HepG2 (cell line): ENCODE data around the gene WNT7B. TPM values are rescaled to one million over a fixed set of nuclear protein-coding genes. Genes with fewer than 3 reads are reported as not detected.

Source experiments
- ATAC-seq: fragments of 200-7000 bp; cut with Tn5 transposase; 3 replicates; pipeline ENCODE4 v1.9.1; 2020; ENCODE audit warnings: mild to moderate bottlenecking, moderate library complexity
- BruUV-seq: library from RNA; stranded (reverse); fragments of 400-500 nt; replicated peaks from 2 replicates; lab custom pipeline; 2021; lab: Mats Ljungman, UMichigan
- CTCF ChIA-PET: fragments of 300-600 bp; formaldehyde crosslinking; extraction: SDS; loops from one replicate; lab custom pipeline; 2021; ENCODE audit warnings: low total read pairs, inconsistent platforms, low intra/inter-chr PET ratio; lab: Yijun Ruan, JAX
- POLR2A ChIA-PET: fragments of 350-600 bp; sonication (Branson Sonifier 250); formaldehyde crosslinking; loops from one replicate; lab custom pipeline; 2020; ENCODE audit warnings: antibody characterized with exemption, inconsistent platforms; lab: Yijun Ruan, JAX
- DNase-seq: peaks from one replicate; pipeline ENCODE4 v3.0.0-alpha.2; 2015; ENCODE audit warnings: low spot score
- FAIRE-seq: peaks from 3 replicates; lab custom pipeline; 2011; peaks lifted over from hg19 to GRCh38; lab: Jason Lieb, UNC
- H2AFZ ChIP-seq: one replicate; pipeline ENCODE4 v1.6.1; 2011; ENCODE audit warnings: low read length, inconsistent platforms
- H3K27ac ChIP-seq: fragments of 300-600 bp; 3 replicates; pipeline ENCODE4 v1.8.0; 2011; ENCODE audit warnings: mixed run types, mild to moderate bottlenecking, mixed read lengths, low read length, inconsistent platforms; ENCODE audit not compliant: insufficient read depth; ENCODE audit errors: extremely low read length
- H3K27me3 ChIP-seq, 2 experiments: fragments of 200-600 bp in 1 of 2; 2 replicates in 1 of 2; 3 replicates in 1 of 2; pipeline versions ENCODE4 v1.6.0 to v1.8.0; 2011; ENCODE audit warnings: low read length in 2 of 2, mild to moderate bottlenecking in 2 of 2, moderate library complexity in 2 of 2, inconsistent platforms in 1 of 2; ENCODE audit not compliant: insufficient read depth in 2 of 2, control insufficient read depth in 1 of 2
- H3K36me3 ChIP-seq, 2 experiments: fragments of 200-600 bp in 1 of 2; replicated peaks in 1 of 2; 2 replicates in 1 of 2; 3 replicates in 1 of 2; pipeline versions ENCODE4 v1.5.1 to v1.8.0; 2011; ENCODE audit warnings: low read length in 2 of 2, inconsistent platforms in 1 of 2; ENCODE audit not compliant: insufficient read depth in 2 of 2, control insufficient read depth in 1 of 2
- H3K4me1 ChIP-seq: 2 replicates; pipeline ENCODE4 v1.5.1; 2012; ENCODE audit warnings: low read length, inconsistent platforms; ENCODE audit not compliant: insufficient read depth
- H3K4me2 ChIP-seq: 2 replicates; pipeline ENCODE4 v1.6.0; 2011; ENCODE audit warnings: low read depth, low read length, inconsistent platforms
- H3K4me3 ChIP-seq, 3 experiments: fragments of 200-600 bp in 1 of 3; sonication (generic), shearing (Covaris generic) in 1 of 3; replicated peaks in 1 of 3; 2 replicates each; pipeline ENCODE4 v1.5.1; 2011 to 2016; ENCODE audit warnings: low read length in 3 of 3, inconsistent platforms in 2 of 3, low read depth in 2 of 3, mild to moderate bottlenecking in 2 of 3, control low read depth in 1 of 3, mixed read lengths in 1 of 3; ENCODE audit not compliant: insufficient read depth in 1 of 3
- H3K79me2 ChIP-seq: one replicate; pipeline ENCODE4 v1.6.1; 2011; ENCODE audit warnings: low read length, inconsistent platforms; ENCODE audit not compliant: insufficient read depth
- H3K9ac ChIP-seq: 2 replicates; pipeline ENCODE4 v1.6.0; 2011; ENCODE audit warnings: mild to moderate bottlenecking, low read depth, low read length, inconsistent platforms; ENCODE audit not compliant: insufficient read depth
- H3K9me3 ChIP-seq: 2 replicates; pipeline ENCODE4 v1.5.1; 2012; ENCODE audit warnings: mild to moderate bottlenecking, low read length
- H4K20me1 ChIP-seq: 2 replicates; pipeline ENCODE4 v1.6.0; 2011; ENCODE audit warnings: inconsistent platforms, mild to moderate bottlenecking, low read length, moderate library complexity; ENCODE audit not compliant: insufficient read depth
- ARID2 ChIP-seq: sonication (generic); formaldehyde crosslinking; IDR thresholded peaks from 2 replicates; pipeline ENCODE4 v1.8.1; 2022; ENCODE audit warnings: mild to moderate bottlenecking, missing genetic modification reagents, borderline replicate concordance
- CHD2 ChIP-seq: IDR thresholded peaks from 2 replicates; pipeline ENCODE4 v1.6.1; 2011; ENCODE audit warnings: low read depth, low read length, improper control_type of control experiment
- GTF3A ChIP-seq: sonication (generic); formaldehyde crosslinking; conservative IDR thresholded peaks from 2 replicates; pipeline ENCODE4 v1.4.0; 2020; ENCODE audit warnings: mild to moderate bottlenecking, missing genetic modification reagents
- HNRNPK ChIP-seq: fragments of 200-400 bp; formaldehyde crosslinking; IDR thresholded peaks from 2 replicates; pipeline ENCODE4 v1.6.1; 2018; ENCODE audit warnings: low read length, low read depth, moderate library complexity, mild to moderate bottlenecking; ENCODE audit not compliant: poor library complexity, severe bottlenecking
- IKZF1 ChIP-seq: fragments of 450-650 bp; IDR thresholded peaks from 2 replicates; pipeline ENCODE4 v1.7.1; 2016
- MAZ ChIP-seq, 2 experiments: sonication (generic) in 1 of 2; formaldehyde crosslinking in 1 of 2; IDR thresholded peaks; 2 replicates each; pipeline versions ENCODE4 v1.5.0 to v1.6.1; 2012 to 2020; ENCODE audit warnings: low read depth in 2 of 2, mild to moderate bottlenecking in 2 of 2, borderline replicate concordance in 1 of 2, improper control_type of control experiment in 1 of 2, low read length in 1 of 2, missing genetic modification reagents in 1 of 2, moderate library complexity in 1 of 2
- NFKB2 ChIP-seq: sonication (generic); formaldehyde crosslinking; IDR thresholded peaks from 2 replicates; pipeline ENCODE4 v1.4.0; 2020; ENCODE audit warnings: missing genetic modification reagents, borderline replicate concordance
- NKX3-1 ChIP-seq: sonication (generic); formaldehyde crosslinking; IDR thresholded peaks from 2 replicates; pipeline ENCODE4 v1.5.0; 2020; ENCODE audit warnings: missing genetic modification reagents
- RAD21 ChIP-seq: fragments of 450-650 bp; formaldehyde crosslinking; IDR thresholded peaks from 2 replicates; pipeline ENCODE4 v1.5.0; 2020; ENCODE audit warnings: mild to moderate bottlenecking
- SSRP1 ChIP-seq: IDR thresholded peaks from 2 replicates; pipeline ENCODE4 v1.6.1; 2016; ENCODE audit warnings: control low read depth
- ZBTB20 ChIP-seq: sonication (generic); formaldehyde crosslinking; IDR thresholded peaks from 2 replicates; pipeline ENCODE4 v1.8.1; 2023; ENCODE audit warnings: missing genetic modification reagents, low read depth, mild to moderate bottlenecking, borderline replicate concordance
- ZFP36 ChIP-seq: fragments of 150-350 bp; IDR thresholded peaks from 2 replicates; pipeline ENCODE4 v1.6.1; 2018; ENCODE audit warnings: borderline replicate concordance, low read length, low read depth; ENCODE audit not compliant: partially characterized antibody
- ZNF12 ChIP-seq: sonication (generic); formaldehyde crosslinking; IDR thresholded peaks from 2 replicates; pipeline ENCODE4 v1.5.0; 2020; ENCODE audit warnings: missing genetic modification reagents
- ZNF468 ChIP-seq: sonication (generic); formaldehyde crosslinking; IDR thresholded peaks from 2 replicates; pipeline ENCODE4 v1.8.0; 2022; ENCODE audit warnings: mild to moderate bottlenecking, moderate library complexity, missing genetic modification reagents
- ZNF569 ChIP-seq: sonication (generic); formaldehyde crosslinking; IDR thresholded peaks from 2 replicates; pipeline ENCODE4 v1.5.0; 2020; ENCODE audit warnings: mild to moderate bottlenecking, missing genetic modification reagents, moderate library complexity, borderline replicate concordance
- WGBS: methylation state at CpG from one replicate; pipeline ENCODE4 v1.1.6; 2017; ENCODE audit warnings: low lambda C conversion rate; 5-methylcytosine and 5-hydroxymethylcytosine counted together
- in situ Hi-C: cut with HindIII; loops from 2 replicates; pipeline ENCODE4 v1.10.0; 2017; ENCODE audit warnings: low pct_unique_long_range_greater_than_20kb; ENCODE audit not compliant: extremely low pct_ligation_motif_present
- intact Hi-C: fragments of 100-400 bp; cut with micrococcal nuclease; formaldehyde crosslinking; loops from one replicate; pipeline ENCODE4 v1.10.0; 2022; ENCODE audit not compliant: unreplicated experiment
- polyA plus RNA-seq, 8 experiments: library from polyadenylated mRNA; depleted of rRNA in 3 of 8; stranded (reverse) in 7 of 8; unstranded in 1 of 8; fragments of >200 nt; fragmentation: Illumina TruSeq in 4 of 8; extraction: Trizol in 4 of 8; gene quantifications; 2 replicates each; pipeline versions ENCODE4 v1.2.1 to v1.2.3, GENCODE V29; 2011 to 2016; ENCODE audit warnings: low read depth in 4 of 8, missing spikeins in 1 of 8, mixed read lengths in 1 of 8; ENCODE audit not compliant: insufficient read depth in 1 of 8
- total RNA-seq, 5 experiments: library from RNA; depleted of rRNA; stranded (reverse); fragments of >200 nt; fragmentation: Illumina TruSeq; extraction: Trizol; gene quantifications; 2 replicates each; pipeline ENCODE4 v1.2.3, GENCODE V29; 2016; ENCODE audit warnings: low read depth in 1 of 5

Gene WNT7B
- total and polyA plus RNA-seq, 2 of the 13 experiments (the other 11 are each of a cell fraction or from before 2014, with no cell fraction given), result 0.09 TPM; not detected in 1

DNA sequence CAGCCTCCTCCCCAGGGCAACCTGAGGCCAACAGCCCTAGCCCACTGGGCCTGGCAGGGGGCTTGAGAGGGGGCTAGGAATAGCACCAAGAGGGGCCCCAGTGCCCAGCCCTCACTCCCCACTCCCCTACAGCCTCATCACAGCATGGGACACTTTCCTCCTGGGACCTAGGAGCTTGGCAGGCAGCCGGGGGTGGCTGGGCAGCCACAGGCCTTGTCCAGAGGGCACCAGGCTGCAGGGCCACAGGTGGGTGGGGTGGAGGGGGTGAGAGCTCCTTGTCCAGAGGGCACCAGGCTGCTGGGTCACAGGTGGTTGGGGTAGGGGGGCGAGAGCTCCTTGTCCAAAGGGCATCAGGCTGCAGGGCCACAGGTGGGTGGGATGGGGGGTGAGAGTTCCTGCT is 61.8 kb downstream of the WNT7B start (continued):
- TF ChIP-seq ZFP36 (no peak), MAZ (IDR thresholded peaks at IDR 0.05; ENCODE audit: borderline replicate concordance, low read depth, low read length) (no peak), MAZ (CRISPR knock-in tag; IDR thresholded peaks at IDR 0.05; ENCODE audit: low read depth) (no peak), ZNF569 (no peak), RAD21 (no peak), ZBTB20 (CRISPR knock-in tag) (no peak), NFKB2 (CRISPR knock-in tag) (no peak), SSRP1 (no peak), ZNF12 (CRISPR knock-in tag) (no peak), GTF3A (CRISPR knock-in tag) (no peak), ARID2 (no peak), IKZF1 (no peak)

DNA sequence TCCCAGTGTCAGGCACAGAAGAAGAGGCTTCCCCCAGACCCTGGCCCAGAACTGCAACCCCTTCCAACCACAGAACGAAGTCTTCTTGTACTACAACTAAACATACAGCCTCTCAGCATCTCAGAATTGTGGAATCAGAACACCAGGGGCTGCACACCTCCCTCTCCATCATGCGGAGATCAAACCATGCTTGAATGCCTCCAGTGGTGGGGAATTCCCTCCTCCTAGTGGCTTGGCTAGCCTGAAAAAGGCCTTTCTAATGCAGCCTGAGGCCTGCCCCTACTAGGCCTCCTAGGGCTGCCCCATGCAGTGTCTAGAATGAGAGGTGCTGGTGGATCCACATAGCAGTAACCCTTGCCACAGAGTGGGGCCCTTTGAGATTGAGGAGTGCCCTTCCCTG is 62.7 kb downstream of the WNT7B start:
- FAIRE-seq (no peak), DNase-seq (no peak)
- in situ Hi-C loops, result no loop called here

More for the DNA sequence above, 62.7 kb downstream of the WNT7B start:
- Histone ChIP-seq H3K4me3 (no peak overlapping the region), H2AFZ (no peak overlapping the region), H3K4me1 (peaks cover 5% of the 10 kb centered on the region; the same call in 1 of the 2 replicates), H4K20me1 (no peaks in the 10 kb centered on the region), H3K4me2 (no peak overlapping the region), H3K9ac (no peak overlapping the region), H3K36me3 (no peaks in the 10 kb centered on the region), H3K27ac (no peak overlapping the region), H3K9me3 (no peaks in the 10 kb centered on the region), H3K27me3 (peaks cover 6 to 62% of the 10 kb centered on the region in 2 experiments), H3K79me2 (no peaks in the 10 kb centered on the region)
- intact Hi-C loops, result no loop called here
- POLR2A ChIA-PET, result no interaction called here
- BruUV-seq, result no TSS peak
- no peak for TF ChIP-seq CHD2
- TF ChIP-seq NKX3-1, result no peak
- TF ChIP-seq HNRNPK, result no peak
- TF ChIP-seq ZNF468 (CRISPR knock-in tag), result no peak
- no peak for ATAC-seq
- CTCF ChIA-PET, result no interaction called here
- WGBS, result 58% methylated on average over 2 of the region's 2 CpGs
